Stimulated activated CD8-positive, alpha-beta memory T cell treated with anti-CD3 and anti-CD28 coated beads, Interleukin-4, amount 100 ng/mL, for 48 hours (primary cell): Measurements from ENCODE around the gene TBX20.

Source experiments
- DNase-seq: peaks from one replicate; pipeline ENCODE4 v3.0.0-alpha.2; 2020

TBX20 gene

DNA sequence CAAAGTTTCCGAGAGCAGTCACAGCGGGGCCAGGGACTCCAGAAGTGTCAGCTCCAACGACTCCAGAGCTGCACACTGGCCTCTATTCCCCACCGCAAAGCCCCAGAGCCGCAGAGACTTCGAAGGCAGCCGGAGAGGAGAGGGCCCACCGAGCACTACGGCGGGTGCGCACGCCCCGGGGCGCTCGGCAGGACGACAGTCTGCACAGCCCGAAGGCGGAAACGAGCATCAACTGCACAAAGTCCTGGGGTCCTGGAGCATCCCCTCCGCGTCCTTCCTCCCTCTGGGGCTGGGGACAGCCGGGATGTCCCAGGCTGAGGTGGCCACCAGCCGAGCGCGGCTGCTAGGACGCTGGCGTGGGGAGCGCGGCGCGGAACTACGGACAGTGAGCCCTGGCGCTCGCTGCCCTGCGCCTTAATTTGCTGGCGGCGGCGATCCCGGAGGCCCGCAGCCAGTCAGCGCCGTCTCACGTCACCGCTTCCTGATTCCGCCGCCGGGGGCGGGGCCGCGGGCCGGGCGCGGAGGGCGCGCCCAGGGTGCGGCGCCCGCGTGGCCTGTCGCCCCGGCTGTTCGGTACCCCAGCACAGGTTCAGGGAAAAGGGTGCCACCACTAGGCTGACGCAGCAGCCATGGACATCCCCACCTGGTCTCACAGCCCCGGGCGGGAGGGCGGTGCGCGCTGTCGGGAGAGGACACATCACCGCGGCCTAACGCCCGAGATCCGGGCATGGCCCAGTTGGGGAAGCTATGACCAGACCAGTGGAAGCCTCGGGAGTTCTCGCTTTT is at the start of gene TBX20:
TBX20 (minus strand) TSS at position 391 of the 786 bp plus-strand sequence. CDS start 480 bp downstream, outside the sequence.
- DNase-seq = peak; percentile 60

GRCh38 chr7:35289376-35289775 is 35.5 kb upstream of the TBX20 start:
- no peak for DNase-seq

DNA sequence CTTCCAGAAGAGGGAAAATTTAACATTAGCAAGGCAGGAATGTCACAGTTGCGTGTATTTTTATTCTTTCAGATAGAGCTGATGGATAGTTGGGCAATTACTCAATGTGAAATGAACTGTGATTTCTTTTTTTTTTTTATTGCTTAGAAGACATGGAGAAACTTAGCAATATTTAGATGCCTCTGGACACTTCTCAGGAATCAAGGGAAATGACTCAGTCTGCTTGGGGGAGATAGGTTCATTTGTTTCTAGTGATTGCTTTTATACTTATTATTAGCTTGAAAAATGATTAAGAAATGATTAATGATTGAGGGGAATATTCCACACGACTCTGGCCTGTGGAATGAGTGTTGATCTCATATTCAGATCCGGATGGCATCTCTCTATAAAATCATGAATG is 33.1 kb upstream of the TBX20 start:
- DNase-seq = no peak

DNA sequence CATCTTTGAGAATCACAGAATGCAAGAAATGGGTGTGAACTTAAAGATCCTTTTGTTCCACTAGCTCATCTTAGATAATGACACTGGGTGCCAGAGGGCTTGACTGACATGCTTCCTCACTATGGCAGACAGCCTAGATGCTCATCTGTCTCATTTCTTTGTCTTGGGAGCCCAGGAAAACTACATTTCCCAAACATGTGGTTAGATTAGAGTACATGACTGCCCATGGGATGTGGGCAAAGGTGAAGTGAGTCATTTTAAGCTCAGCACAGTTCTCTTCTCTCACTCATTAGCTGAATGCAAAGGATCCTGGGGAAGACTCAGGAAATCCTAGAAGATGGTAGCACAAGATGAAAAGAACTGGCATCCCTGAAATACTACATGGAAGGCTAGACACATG is 32.5 kb upstream of the TBX20 start:
- DNase-seq = no peak

GRCh38 chr7:35285799-35286198 is 31.9 kb upstream of the TBX20 start:
- no peak for DNase-seq

GRCh38 chr7:35280902-35281301 is 27.0 kb upstream of the TBX20 start:
- no peak for DNase-seq

DNA sequence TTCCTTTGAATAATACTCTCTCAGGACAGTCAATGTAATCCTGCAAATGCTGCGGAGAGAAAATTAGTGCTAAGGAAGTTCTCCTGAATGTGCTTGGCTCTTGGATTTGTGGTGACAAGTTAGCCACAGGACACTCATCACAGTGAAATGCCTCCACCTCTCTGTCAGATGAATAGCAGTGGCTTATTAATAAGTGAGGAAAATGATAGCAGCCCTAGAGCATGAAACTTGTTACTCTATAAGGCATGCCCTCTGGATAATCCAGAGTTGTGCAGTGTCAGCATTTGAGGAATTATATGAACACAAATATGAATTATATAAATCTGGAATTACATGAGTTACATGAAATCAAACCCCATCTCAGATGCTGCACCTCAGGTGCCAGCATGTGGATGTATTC is 23.5 kb upstream of the TBX20 start:
- DNase-seq = no peak

DNA sequence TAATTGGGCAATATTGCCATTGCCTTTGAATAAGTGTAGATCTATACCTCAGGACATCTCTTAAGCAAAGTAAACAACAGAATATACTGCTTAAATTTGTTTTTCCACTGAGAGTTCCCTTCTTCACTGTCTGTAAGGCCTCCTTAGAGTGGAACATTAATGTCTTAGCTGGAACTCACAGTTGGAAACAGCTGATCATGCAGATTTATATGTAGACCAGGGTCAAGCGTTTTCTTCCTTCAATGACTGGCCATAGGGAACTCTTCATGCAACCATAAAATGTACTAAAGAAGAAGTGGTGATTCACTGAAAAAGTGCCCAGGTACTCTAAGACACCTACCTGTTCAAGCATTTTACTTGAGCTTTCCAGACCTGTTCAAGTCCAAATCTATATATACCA is 18.3 kb upstream of the TBX20 start:
- no peak for DNase-seq

GRCh38 chr7:35268953-35269352 is 15.1 kb upstream of the TBX20 start:
- DNase-seq = no peak

DNA sequence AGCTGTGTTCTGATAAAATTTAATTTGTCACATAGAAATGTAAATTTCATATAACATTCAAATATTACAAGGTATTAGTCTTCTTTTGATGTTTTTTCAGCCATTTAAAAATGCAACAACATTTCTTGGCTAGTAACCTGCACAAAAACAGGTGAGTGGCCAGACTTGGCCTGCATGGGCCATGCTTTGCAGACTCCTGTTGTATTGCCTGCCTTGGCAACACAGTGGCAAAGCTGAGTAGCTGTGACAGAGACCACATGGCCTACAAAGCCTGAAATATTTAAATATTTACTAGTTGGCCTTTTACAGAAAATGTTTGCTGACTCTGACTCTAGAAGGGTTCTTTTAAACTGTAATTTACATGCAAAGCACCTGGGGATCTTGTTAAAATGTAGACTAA is 13.5 kb upstream of the TBX20 start:
- no peak for DNase-seq

DNA sequence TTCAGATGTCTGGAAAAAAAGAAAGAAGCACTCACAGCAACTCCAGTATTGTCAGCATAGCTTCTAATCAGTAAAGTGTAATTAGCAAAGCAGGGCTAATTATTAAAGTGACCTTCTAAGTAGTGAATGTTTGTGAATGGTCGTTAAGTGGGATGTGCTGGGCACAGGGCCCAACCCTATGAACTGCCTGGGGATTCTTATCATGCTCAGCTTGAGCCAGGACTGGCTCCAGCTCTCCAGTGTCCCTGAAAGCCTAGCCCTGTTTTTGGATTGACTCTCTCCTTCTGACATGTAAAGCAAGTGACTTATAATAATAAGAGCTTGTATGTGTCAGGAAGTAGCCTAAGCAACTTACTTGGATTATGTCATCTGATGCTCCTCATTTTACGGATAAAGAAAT is 9.5 kb upstream of the TBX20 start:
- DNase-seq = no peak

DNA sequence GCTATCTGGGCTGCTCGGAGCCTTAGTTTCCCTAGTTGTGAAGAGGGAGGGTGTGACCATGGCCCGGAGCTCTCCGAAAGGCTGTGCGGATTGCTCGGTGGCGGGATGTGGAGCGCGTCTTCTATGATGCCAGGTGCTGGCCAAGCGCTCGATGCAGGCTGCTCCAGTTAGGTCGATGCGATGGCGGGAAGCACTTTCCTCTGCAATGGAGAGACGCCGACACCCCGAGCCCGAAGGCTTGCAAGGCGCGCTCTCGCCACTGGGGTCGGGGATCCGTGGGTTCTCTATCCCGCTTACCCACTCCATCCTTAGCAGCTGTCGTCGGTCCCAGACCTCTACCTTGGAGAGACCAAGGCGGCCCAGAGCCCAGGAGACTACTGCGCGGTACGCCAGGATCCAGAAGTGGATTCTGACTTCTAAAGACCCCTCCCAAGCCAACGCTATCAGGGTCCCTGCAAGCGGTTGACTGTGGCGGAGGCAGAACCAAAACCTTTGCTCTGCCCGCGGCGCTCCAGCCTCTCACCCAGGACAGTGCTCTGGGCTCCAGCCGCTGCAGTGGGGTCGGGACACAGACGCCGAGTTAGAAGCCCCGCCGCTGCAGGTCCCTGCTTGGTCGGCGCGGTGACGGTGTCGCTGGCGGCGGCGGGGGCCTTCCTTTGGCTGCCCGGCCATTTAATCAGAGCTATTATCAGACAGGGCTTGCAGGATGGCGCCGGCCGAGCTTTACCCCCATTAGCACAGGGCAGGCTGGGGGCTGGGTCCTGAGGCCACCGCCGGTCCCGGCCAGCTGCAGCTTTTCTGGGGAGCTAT is 7.8 kb upstream of the TBX20 start:
- no peak for DNase-seq

DNA sequence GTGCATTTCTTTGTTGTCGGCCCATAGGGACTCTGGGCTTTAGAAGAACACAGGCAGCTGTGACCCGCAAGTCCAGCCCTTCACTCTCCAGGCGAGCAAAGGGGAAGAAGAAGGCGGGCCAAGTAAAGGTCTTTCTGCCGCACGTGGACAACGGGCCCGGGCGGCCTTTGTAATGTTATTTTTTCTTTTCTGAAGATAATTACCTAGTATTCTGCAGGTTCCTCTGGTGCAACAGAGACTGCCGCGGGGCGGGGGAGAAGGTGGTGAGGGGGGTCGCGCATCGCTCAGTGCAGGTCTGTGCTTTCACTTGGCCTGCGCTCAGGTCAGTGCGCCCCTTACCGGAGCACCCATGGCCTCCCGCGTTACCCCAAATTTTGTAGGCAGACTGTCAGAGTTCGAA is 7.1 kb upstream of the TBX20 start:
- DNase-seq = no peak

- DNase-seq = no peak
Observed at GRCh38 chr7:35260246-35260645, 6.3 kb upstream of the TBX20 start.

GRCh38 chr7:35259523-35259908 is 5.6 kb upstream of the TBX20 start:
- no peak for DNase-seq

DNA sequence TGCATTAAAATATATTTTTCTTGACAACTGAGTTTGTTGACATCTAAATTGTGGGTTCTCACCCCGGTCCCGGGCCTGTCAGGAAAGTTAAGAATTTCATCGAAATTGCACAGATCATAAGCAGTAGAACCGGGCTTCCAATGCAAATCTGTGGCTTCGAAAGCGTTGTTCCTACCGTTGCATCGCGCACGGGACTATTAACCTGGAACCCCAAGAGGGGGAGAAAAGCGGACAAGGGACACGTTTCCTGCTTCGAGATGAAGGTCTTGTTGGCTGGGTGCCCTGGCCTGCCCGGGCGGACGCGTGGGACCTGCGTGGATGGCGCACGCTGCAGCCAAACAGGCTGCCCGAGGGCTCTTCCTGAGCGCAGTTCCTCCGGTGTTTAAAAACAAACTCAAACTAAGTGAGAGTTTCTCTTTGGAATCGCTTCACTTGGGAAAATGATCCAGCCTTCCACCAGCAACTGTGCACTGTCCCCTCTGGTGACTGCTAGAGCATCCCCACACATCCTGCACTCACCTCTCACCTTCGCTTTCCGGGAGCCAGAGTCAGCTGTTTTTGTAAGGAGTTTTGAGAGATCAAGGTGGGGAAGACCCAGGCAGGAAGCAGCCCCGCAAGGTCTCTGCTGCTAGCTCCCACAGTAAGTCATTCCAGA is 5.1 kb upstream of the TBX20 start:
- no peak for DNase-seq

DNA sequence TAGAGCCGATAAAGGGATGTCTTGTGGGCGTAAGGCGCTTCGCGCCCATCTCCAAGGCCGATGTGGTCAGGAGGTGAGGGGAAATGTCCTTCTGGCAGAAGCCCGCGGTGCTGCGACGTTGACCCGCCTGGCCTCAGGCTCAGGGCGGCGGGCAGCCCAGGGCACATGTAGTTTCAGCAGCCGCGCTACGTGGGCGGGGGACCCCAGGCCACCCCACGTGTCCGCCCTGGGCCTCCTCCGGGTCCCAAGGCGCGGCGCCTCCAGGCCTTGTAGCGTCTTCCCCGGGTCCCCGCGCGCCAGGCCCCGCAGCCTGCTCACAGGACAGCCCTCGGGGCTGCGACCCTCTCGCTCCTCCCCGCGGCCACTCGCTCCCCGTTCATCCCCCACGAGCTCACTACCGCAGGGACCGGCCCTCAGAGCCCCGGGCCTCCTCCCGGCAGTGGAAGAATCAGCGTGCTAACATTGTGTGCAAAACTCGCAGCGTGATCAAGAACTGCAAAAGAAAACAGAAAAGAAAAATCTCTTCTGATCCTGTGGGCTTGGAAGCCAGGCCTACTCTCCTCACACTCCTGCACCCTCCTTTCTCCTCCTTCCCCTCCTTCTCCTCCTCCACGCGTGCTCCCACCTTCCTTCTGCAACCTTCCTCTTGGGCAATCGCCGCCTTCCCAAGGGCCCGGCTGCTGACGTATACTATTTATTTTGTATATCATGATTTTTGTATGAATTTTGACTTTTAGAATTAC is 4.4 kb upstream of the TBX20 start:
- no peak for DNase-seq

GRCh38 chr7:35257251-35258124 is 3.6 kb upstream of the TBX20 start:
- no peak for DNase-seq

- no peak for DNase-seq
Observed at GRCh38 chr7:35256256-35257175, 2.6 kb upstream of the TBX20 start.

GRCh38 chr7:35255443-35256255 is 1.7 kb upstream of the TBX20 start:
- DNase-seq = no peak
